DND-41 (cell line): ENCODE results near the gene ERCC6L2.

Source experiments
- ATAC-seq: fragments of 200-7000 bp; cut with Tn5 transposase; 3 replicates; pipeline ENCODE4 v1.9.1; 2021; ENCODE audit warnings: low read depth; ENCODE audit not compliant: insufficient read depth
- DNase-seq: peaks from one replicate; pipeline ENCODE4 v3.0.0-alpha.2; 2020
- H2AFZ ChIP-seq: 2 replicates; pipeline ENCODE4 v1.6.0; 2012; ENCODE audit warnings: low read depth, low read length
- H3K27ac ChIP-seq: 2 replicates; pipeline ENCODE4 v1.5.1; 2012; ENCODE audit warnings: low read length, inconsistent platforms
- H3K27me3 ChIP-seq: fragments of 200-600 bp; sonication (generic); 2 replicates; pipeline ENCODE4 v1.6.0; 2012; ENCODE audit warnings: low read length, mild to moderate bottlenecking, inconsistent platforms; ENCODE audit not compliant: insufficient read depth, poor library complexity
- H3K36me3 ChIP-seq: 2 replicates; pipeline ENCODE4 v1.5.1; 2012; ENCODE audit warnings: low read length, inconsistent platforms; ENCODE audit not compliant: insufficient read depth
- H3K4me1 ChIP-seq: 2 replicates; pipeline ENCODE4 v1.5.1; 2012; ENCODE audit warnings: mild to moderate bottlenecking, low read length; ENCODE audit not compliant: insufficient read depth
- H3K4me2 ChIP-seq: 2 replicates; pipeline ENCODE4 v1.6.0; 2012; ENCODE audit warnings: mild to moderate bottlenecking, moderate library complexity, low read length, inconsistent platforms; ENCODE audit not compliant: insufficient read depth
- H3K4me3 ChIP-seq, 2 experiments: fragments of 200-600 bp in 1 of 2; shearing (Covaris generic) in 1 of 2; 2 replicates each; pipeline ENCODE4 v1.5.1; 2012 to 2016; ENCODE audit warnings: inconsistent platforms in 2 of 2, low read length in 2 of 2, mild to moderate bottlenecking in 2 of 2, low read depth in 1 of 2, moderate library complexity in 1 of 2
- H3K79me2 ChIP-seq: 2 replicates; pipeline ENCODE4 v1.6.0; 2012; ENCODE audit warnings: low read length, inconsistent platforms; ENCODE audit not compliant: insufficient read depth
- H3K9ac ChIP-seq: 2 replicates; pipeline ENCODE4 v1.6.0; 2012; ENCODE audit warnings: low read depth, mild to moderate bottlenecking, inconsistent platforms, low read length, moderate library complexity
- H3K9me3 ChIP-seq: 2 replicates; pipeline ENCODE4 v1.5.1; 2012; ENCODE audit warnings: low read length, moderate library complexity, mild to moderate bottlenecking, inconsistent platforms; ENCODE audit not compliant: insufficient read depth, severe bottlenecking
- H4K20me1 ChIP-seq: 2 replicates; pipeline ENCODE4 v1.6.0; 2012; ENCODE audit warnings: low read length; ENCODE audit not compliant: insufficient read depth
- CTCF ChIP-seq: IDR thresholded peaks from 2 replicates; pipeline ENCODE4 v1.5.1; 2012; ENCODE audit warnings: borderline replicate concordance, low read length, moderate library complexity, mild to moderate bottlenecking; ENCODE audit not compliant: poor library complexity, severe bottlenecking; ENCODE audit errors: extremely low read depth
- EZH2 ChIP-seq: IDR thresholded peaks from 3 replicates; pipeline ENCODE4 v1.6.1; 2012; ENCODE audit warnings: borderline replicate concordance, low read depth, mild to moderate bottlenecking, moderate library complexity, low read length, inconsistent platforms; ENCODE audit not compliant: severe bottlenecking

Gene ERCC6L2

DNA sequence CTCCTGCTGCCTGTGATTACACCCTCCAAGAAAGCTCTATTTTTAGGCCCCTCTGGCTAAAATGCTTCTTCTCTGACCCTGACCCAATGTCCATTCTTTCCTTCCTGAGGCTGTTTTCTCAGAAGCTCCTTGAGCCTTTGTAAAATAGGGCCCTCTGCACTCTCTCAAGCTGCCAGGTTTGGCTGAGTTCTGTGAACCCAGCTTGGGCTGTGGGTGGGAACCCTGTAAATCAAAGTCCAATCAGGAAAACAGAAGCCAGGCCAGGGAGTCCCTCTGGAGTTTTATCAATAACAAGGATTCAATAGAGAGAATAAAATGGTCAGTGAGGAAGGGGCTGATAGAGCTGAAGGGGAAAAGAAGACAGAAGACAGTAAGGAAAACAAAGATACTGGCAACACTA, 43.7 kb upstream of the ERCC6L2 start:
- TF ChIP-seq CTCF (no peak), EZH2 (no peak)
- Histone ChIP-seq H4K20me1 (no peaks in the 10 kb centered on the region), H3K9ac (no peak overlapping the region), H3K4me2 (no peak overlapping the region), H3K79me2 (no peaks in the 10 kb centered on the region), H2AFZ (no peak overlapping the region), H3K9me3 (no peaks in the 10 kb centered on the region), H3K27ac (no peak overlapping the region), H3K36me3 (no peaks in the 10 kb centered on the region), H3K4me3 (no peak overlapping the region), H3K27me3 (no peaks in the 10 kb centered on the region), H3K4me1 (no peaks in the 10 kb centered on the region)
- no peak for DNase-seq
- ATAC-seq = no peak

DNA sequence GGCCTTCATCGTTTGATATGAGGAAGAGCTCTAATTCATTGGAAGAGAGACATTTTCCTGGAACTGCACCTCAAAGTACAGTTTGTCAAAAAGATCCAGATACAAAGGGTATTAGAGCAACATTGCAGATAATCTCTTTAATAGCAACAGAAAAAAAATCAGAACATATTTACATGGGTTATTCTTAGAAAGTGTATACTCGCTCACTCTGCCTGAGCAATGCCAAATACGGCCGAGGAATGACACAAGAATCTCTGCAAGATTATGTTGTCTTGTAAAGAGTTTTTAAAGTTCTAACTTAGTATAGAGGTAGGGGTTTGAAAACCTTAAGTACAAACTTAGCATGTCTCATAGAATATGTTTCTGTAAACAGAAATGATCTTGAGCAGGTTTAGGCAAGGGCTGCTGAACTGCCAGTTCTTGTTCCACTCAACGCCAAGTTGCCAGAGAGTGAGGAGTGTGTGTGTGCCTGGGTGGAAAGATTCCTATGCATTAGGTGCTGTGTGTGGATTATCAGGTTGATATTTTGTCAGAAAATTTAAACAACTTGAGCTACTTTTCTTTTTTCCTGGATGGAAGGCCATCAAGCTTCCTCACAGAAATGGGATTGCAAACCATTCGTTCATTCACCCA, 41.8 kb upstream of the ERCC6L2 start:
- no peaks in the 10 kb centered on the region for H3K27me3 ChIP-seq
- no peak for ATAC-seq

GRCh38 chr9:95834281-95834907, 41.1 kb upstream of the ERCC6L2 start:
- Histone ChIP-seq H3K27ac (no peak overlapping the region), H3K9ac (no peak overlapping the region), H2AFZ (no peak overlapping the region), H4K20me1 (no peaks in the 10 kb centered on the region), H3K4me1 (no peaks in the 10 kb centered on the region), H3K36me3 (no peaks in the 10 kb centered on the region), H3K79me2 (no peaks in the 10 kb centered on the region), H3K4me2 (no peak overlapping the region), H3K4me3 (no peak overlapping the region), H3K9me3 (no peaks in the 10 kb centered on the region), H3K27me3 (no peaks in the 10 kb centered on the region)
- TF ChIP-seq EZH2 = no peak
- no peak for TF ChIP-seq CTCF
- DNase-seq (no peak), ATAC-seq (no peak)

More for the DNA sequence above, 41.8 kb upstream of the ERCC6L2 start:
- Histone ChIP-seq H3K4me2 (no peak overlapping the region), H3K4me3 (no peak overlapping the region), H3K36me3 (no peaks in the 10 kb centered on the region), H4K20me1 (no peaks in the 10 kb centered on the region), H3K79me2 (no peaks in the 10 kb centered on the region), H3K9ac (no peak overlapping the region), H3K4me1 (no peaks in the 10 kb centered on the region), H3K27ac (no peak overlapping the region), H2AFZ (no peak overlapping the region), H3K9me3 (no peaks in the 10 kb centered on the region)
- no peak for DNase-seq
- no peak for TF ChIP-seq EZH2
- TF ChIP-seq CTCF = no peak
